LNCaP clone FGC (cell line): ENCODE results near the gene WDR86.

Experiments
- DNase-seq: peaks from one replicate; pipeline ENCODE4 v3.0.0-alpha.2; 2011; ENCODE audit warnings: low read depth
- H3K4me3 ChIP-seq: 2 replicates; pipeline ENCODE4 v1.5.1; 2011; ENCODE audit warnings: mild to moderate bottlenecking, low read depth, low read length, control low read depth
- CTCF ChIP-seq: IDR thresholded peaks from 2 replicates; pipeline ENCODE4 v1.5.1; 2012; ENCODE audit warnings: mild to moderate bottlenecking; ENCODE audit not compliant: control insufficient read depth, insufficient read depth; ENCODE audit errors: extremely low read depth

The WDR86 gene

GRCh38 chr7:151422212-151422611 lies 12.4 kb upstream of the WDR86 start:
- no peak for DNase-seq
- TF ChIP-seq CTCF = no peak
- H3K4me3 ChIP-seq = no peak overlapping the region

- no peak for TF ChIP-seq CTCF
- no peak for DNase-seq
- H3K4me3 ChIP-seq = no peak overlapping the region
Measured at GRCh38 chr7:151420144-151420543, 10.3 kb upstream of the WDR86 start.

- no peak for DNase-seq
- no peak overlapping the region for H3K4me3 ChIP-seq
- TF ChIP-seq CTCF = no peak
Measured at GRCh38 chr7:151416941-151417315, 7.1 kb upstream of the WDR86 start.

- no peak for DNase-seq
- TF ChIP-seq CTCF = no peak
- H3K4me3 ChIP-seq = no peak overlapping the region
Measured at GRCh38 chr7:151416112-151416940, 6.5 kb upstream of the WDR86 start.

GRCh38 chr7:151415375-151416105 lies 5.7 kb upstream of the WDR86 start:
- TF ChIP-seq CTCF = no peak
- peak; percentile 36 for DNase-seq

GRCh38 chr7:151413241-151413640 lies 3.4 kb upstream of the WDR86 start:
- H3K4me3 ChIP-seq = no peak overlapping the region
- DNase-seq = no peak
- TF ChIP-seq CTCF = no peak

More at GRCh38 chr7:151415375-151416105, 5.7 kb upstream of the WDR86 start:
- no peak overlapping the region for H3K4me3 ChIP-seq

GRCh38 chr7:151412318-151412717 lies 2.5 kb upstream of the WDR86 start:
- H3K4me3 ChIP-seq = no peak overlapping the region
- no peak for DNase-seq
- no peak for TF ChIP-seq CTCF
